ENCODE data around the gene MYO18B.

MYO18B gene

GRCh38 chr22:25745341-25746011, 3.5 kb downstream of the MYO18B start:
- TF ChIP-seq POLR2AphosphoS5 (IDR thresholded peaks at IDR 0.05; ENCODE audit: low read depth), result no peak
- TF ChIP-seq SPI1 (IDR thresholded peaks at IDR 0.05; ENCODE audit: borderline replicate concordance, low read depth), result no peak
- TF ChIP-seq, protein P1, sequence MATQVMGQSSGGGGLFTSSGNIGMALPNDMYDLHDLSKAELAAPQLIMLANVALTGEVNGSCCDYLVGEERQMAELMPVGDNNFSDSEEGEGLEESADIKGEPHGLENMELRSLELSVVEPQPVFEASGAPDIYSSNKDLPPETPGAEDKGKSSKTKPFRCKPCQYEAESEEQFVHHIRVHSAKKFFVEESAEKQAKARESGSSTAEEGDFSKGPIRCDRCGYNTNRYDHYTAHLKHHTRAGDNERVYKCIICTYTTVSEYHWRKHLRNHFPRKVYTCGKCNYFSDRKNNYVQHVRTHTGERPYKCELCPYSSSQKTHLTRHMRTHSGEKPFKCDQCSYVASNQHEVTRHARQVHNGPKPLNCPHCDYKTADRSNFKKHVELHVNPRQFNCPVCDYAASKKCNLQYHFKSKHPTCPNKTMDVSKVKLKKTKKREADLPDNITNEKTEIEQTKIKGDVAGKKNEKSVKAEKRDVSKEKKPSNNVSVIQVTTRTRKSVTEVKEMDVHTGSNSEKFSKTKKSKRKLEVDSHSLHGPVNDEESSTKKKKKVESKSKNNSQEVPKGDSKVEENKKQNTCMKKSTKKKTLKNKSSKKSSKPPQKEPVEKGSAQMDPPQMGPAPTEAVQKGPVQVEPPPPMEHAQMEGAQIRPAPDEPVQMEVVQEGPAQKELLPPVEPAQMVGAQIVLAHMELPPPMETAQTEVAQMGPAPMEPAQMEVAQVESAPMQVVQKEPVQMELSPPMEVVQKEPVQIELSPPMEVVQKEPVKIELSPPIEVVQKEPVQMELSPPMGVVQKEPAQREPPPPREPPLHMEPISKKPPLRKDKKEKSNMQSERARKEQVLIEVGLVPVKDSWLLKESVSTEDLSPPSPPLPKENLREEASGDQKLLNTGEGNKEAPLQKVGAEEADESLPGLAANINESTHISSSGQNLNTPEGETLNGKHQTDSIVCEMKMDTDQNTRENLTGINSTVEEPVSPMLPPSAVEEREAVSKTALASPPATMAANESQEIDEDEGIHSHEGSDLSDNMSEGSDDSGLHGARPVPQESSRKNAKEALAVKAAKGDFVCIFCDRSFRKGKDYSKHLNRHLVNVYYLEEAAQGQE (IDR thresholded peaks at IDR 0.05; ENCODE audit: insufficient replicate concordance, low read depth), result no peak
- TF ChIP-seq, protein P2, sequence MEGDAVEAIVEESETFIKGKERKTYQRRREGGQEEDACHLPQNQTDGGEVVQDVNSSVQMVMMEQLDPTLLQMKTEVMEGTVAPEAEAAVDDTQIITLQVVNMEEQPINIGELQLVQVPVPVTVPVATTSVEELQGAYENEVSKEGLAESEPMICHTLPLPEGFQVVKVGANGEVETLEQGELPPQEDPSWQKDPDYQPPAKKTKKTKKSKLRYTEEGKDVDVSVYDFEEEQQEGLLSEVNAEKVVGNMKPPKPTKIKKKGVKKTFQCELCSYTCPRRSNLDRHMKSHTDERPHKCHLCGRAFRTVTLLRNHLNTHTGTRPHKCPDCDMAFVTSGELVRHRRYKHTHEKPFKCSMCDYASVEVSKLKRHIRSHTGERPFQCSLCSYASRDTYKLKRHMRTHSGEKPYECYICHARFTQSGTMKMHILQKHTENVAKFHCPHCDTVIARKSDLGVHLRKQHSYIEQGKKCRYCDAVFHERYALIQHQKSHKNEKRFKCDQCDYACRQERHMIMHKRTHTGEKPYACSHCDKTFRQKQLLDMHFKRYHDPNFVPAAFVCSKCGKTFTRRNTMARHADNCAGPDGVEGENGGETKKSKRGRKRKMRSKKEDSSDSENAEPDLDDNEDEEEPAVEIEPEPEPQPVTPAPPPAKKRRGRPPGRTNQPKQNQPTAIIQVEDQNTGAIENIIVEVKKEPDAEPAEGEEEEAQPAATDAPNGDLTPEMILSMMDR (IDR thresholded peaks at IDR 0.05; ENCODE audit: insufficient read depth, low read length), result no peak
- TF ChIP-seq GABPA (IDR thresholded peaks at IDR 0.05; ENCODE audit: low read depth), result no peak
- no peak for DNase-seq (ENCODE audit: low read depth in 1 of 2, low spot score in 1 of 2)
- no peak overlapping the region for H3K27ac ChIP-seq (replicated peaks)
- no peaks in the 10 kb centered on the region for H3K27me3 ChIP-seq (ENCODE audit: insufficient read depth, poor library complexity, severe bottlenecking)
- H3K4me3 ChIP-seq (replicated peaks; ENCODE audit: insufficient read depth, low read length), result no peak overlapping the region

GRCh38 chr22:25746012-25746373, 4.0 kb downstream of the MYO18B start:
- Histone ChIP-seq H3K4me3 (replicated peaks; ENCODE audit: insufficient read depth, low read length) (no peak overlapping the region), H3K27me3 (ENCODE audit: insufficient read depth, poor library complexity, severe bottlenecking) (no peaks in the 10 kb centered on the region), H3K27ac (replicated peaks) (no peak overlapping the region)
- no peak for DNase-seq (ENCODE audit: low read depth in 1 of 2, low spot score in 1 of 2)
- TF ChIP-seq, protein P1 (IDR thresholded peaks at IDR 0.05; ENCODE audit: insufficient replicate concordance, low read depth), result no peak
- TF ChIP-seq, protein P2 (IDR thresholded peaks at IDR 0.05; ENCODE audit: insufficient read depth, low read length), result no peak
- TF ChIP-seq GABPA (IDR thresholded peaks at IDR 0.05; ENCODE audit: low read depth) (no peak), SPI1 (IDR thresholded peaks at IDR 0.05; ENCODE audit: borderline replicate concordance, low read depth) (no peak), POLR2AphosphoS5 (IDR thresholded peaks at IDR 0.05; ENCODE audit: low read depth) (no peak)

DNA sequence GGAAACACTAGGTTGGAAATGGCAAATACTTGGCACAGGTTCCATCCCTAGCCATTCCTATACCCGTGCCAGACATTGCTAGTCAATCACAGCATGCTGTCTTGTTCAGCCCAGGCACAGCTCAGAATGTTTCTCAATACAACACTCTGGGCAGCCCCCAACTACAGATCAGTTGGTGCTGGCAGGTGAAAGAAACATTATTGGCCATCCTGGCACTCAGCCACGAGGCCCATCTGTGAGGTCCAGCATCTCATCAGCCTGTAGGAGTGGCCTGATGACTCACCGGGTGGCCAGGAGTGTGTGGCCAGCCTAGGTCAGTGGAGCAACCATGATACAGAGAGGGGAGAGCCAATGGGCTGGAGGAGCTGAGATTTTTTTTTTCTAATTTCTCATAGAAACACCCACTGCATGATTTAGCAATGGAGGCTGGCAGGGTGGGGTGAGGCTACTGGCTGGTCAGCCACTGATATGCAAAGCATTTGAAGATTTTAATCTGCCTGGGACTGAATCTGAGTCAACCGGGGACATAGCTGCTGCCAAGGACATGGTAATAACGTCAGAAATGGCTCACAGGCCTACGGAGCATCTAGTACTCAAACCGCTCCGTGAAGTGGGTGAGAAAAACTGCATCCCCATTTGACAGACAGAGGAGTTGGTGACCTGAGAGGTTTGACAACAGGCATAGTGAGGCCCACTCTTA, 5.4 kb downstream of the MYO18B start:
- Histone ChIP-seq H3K27me3 (ENCODE audit: insufficient read depth, poor library complexity, severe bottlenecking) (no peaks in the 10 kb centered on the region), H3K27ac (replicated peaks) (no peak overlapping the region), H3K4me3 (replicated peaks; ENCODE audit: insufficient read depth, low read length) (no peak overlapping the region)
- no peak for DNase-seq (ENCODE audit: low read depth in 1 of 2, low spot score in 1 of 2)
- TF ChIP-seq SPI1 (IDR thresholded peaks at IDR 0.05; ENCODE audit: borderline replicate concordance, low read depth) (no peak), GABPA (IDR thresholded peaks at IDR 0.05; ENCODE audit: low read depth) (no peak), POLR2AphosphoS5 (IDR thresholded peaks at IDR 0.05; ENCODE audit: low read depth) (no peak)
- TF ChIP-seq, protein P1 (IDR thresholded peaks at IDR 0.05; ENCODE audit: insufficient replicate concordance, low read depth), result no peak
- TF ChIP-seq, protein P2 (IDR thresholded peaks at IDR 0.05; ENCODE audit: insufficient read depth, low read length), result no peak
